Liver (tissue), 3 donors: ENCODE results near the gene CFAP45.

Source experiments
- CTCF ChIP-seq: fragments of 150-350 bp; IDR thresholded peaks from 2 replicates; pipeline ENCODE4 v1.5.1; 2017; ENCODE audit warnings: improper control_type of control experiment, low read depth, low read length; ENCODE audit not compliant: missing input control
- JUND ChIP-seq, 2 donors: IDR thresholded peaks; 2 replicates each; pipeline ENCODE4 v1.6.1; 2016; ENCODE audit warnings: antibody characterized with exemption in 2 of 2
- MAX ChIP-seq: IDR thresholded peaks from 2 replicates; pipeline ENCODE4 v1.6.1; 2016; ENCODE audit warnings: antibody characterized with exemption
- RAD21 ChIP-seq, 2 donors: IDR thresholded peaks; 2 replicates each; pipeline ENCODE4 v1.6.1; 2016; ENCODE audit warnings: antibody characterized with exemption in 2 of 2, mild to moderate bottlenecking in 2 of 2
- RXRA ChIP-seq, 2 donors: IDR thresholded peaks; 2 replicates each; pipeline ENCODE4 v1.6.1; 2017 to 2018; ENCODE audit warnings: antibody characterized with exemption in 2 of 2, mild to moderate bottlenecking in 1 of 2
- TAF1 ChIP-seq: conservative IDR thresholded peaks from 2 replicates; pipeline ENCODE4 v1.6.1; 2016; ENCODE audit warnings: antibody characterized with exemption, mild to moderate bottlenecking
- YY1 ChIP-seq: IDR thresholded peaks from 2 replicates; pipeline ENCODE4 v1.6.1; 2016; ENCODE audit warnings: antibody characterized with exemption, mild to moderate bottlenecking
- ZBTB33 ChIP-seq: IDR thresholded peaks from 2 replicates; pipeline ENCODE4 v1.6.1; 2016; ENCODE audit warnings: antibody characterized with exemption
- TF ChIP-seq, protein P1 (sequence below): IDR thresholded peaks from 2 replicates; pipeline ENCODE4 v1.6.1; 2016; ENCODE audit warnings: antibody characterized with exemption
- TF ChIP-seq, protein P2 (sequence below): IDR thresholded peaks from 2 replicates; pipeline ENCODE4 v1.6.1; 2016; ENCODE audit warnings: antibody characterized with exemption, mild to moderate bottlenecking
- donor health status: healthy.
- donor health status: healthy.

- TF ChIP-seq JUND (IDR thresholded peaks at IDR 0.05) (no peak), CTCF (no peak), RAD21 (IDR thresholded peaks at IDR 0.05) (no peak), ZBTB33 (no peak), MAX (no peak), YY1 (no peak), RXRA (IDR thresholded peaks at IDR 0.05) (no peak), TAF1 (no peak)
- TF ChIP-seq, protein P1, sequence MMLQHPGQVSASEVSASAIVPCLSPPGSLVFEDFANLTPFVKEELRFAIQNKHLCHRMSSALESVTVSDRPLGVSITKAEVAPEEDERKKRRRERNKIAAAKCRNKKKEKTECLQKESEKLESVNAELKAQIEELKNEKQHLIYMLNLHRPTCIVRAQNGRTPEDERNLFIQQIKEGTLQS: no peak
- TF ChIP-seq, protein P2, sequence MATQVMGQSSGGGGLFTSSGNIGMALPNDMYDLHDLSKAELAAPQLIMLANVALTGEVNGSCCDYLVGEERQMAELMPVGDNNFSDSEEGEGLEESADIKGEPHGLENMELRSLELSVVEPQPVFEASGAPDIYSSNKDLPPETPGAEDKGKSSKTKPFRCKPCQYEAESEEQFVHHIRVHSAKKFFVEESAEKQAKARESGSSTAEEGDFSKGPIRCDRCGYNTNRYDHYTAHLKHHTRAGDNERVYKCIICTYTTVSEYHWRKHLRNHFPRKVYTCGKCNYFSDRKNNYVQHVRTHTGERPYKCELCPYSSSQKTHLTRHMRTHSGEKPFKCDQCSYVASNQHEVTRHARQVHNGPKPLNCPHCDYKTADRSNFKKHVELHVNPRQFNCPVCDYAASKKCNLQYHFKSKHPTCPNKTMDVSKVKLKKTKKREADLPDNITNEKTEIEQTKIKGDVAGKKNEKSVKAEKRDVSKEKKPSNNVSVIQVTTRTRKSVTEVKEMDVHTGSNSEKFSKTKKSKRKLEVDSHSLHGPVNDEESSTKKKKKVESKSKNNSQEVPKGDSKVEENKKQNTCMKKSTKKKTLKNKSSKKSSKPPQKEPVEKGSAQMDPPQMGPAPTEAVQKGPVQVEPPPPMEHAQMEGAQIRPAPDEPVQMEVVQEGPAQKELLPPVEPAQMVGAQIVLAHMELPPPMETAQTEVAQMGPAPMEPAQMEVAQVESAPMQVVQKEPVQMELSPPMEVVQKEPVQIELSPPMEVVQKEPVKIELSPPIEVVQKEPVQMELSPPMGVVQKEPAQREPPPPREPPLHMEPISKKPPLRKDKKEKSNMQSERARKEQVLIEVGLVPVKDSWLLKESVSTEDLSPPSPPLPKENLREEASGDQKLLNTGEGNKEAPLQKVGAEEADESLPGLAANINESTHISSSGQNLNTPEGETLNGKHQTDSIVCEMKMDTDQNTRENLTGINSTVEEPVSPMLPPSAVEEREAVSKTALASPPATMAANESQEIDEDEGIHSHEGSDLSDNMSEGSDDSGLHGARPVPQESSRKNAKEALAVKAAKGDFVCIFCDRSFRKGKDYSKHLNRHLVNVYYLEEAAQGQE: no peak
Measured at GRCh38 chr1:159920651-159921050, 20.7 kb upstream of the CFAP45 start.
